ENCODE data around the gene DNAJC17.

DNAJC17 gene, protein sequence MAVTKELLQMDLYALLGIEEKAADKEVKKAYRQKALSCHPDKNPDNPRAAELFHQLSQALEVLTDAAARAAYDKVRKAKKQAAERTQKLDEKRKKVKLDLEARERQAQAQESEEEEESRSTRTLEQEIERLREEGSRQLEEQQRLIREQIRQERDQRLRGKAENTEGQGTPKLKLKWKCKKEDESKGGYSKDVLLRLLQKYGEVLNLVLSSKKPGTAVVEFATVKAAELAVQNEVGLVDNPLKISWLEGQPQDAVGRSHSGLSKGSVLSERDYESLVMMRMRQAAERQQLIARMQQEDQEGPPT

DNA sequence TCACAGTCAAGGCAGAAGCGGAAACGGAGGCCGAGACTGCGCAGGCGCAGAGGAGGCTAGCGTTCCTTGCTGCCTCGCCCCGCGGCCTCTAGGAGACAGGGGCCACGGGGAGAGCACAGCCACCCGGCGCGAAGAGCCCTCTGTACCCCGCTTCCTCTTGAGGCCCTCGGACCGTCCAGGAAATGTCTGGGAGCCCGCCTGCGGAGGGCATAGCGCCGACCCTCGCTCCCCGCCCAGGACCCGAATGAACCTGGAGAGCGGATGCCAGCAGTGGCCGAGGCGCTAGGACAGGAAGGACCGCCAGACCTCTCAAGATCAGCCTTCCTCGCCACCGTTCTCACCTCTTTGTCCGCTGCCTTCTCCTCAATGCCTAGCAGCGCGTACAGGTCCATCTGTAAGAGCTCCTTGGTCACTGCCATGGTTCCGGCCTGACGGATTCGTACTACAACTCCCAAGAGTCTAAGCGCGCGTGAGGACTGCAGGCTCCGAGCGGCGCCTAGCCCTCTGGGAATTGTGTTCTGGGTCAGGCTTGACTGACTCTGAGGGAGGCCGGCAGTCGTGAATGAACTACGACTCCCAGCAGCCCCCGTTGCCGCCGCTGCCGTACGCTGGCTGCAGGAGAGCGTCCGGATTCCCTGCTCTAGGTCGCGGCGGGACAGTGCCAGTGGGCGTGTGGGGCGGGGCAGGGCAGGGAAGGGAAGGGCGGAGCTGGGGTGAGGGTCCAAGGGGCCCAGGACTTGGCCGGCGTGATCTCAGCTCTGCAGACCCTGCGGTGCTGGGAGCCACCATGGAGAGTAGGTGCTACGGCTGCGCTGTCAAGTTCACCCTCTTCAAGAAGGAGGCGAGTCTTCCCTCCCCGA, at the start of gene DNAJC17, which contains the start of gene ZFYVE19:
Gene DNAJC17, minus strand, starts transcription at position 446 of the 860 bp plus-strand sequence. Its CDS starts 27 bp downstream, at position 419.
Gene ZFYVE19, plus strand, starts transcription at position 62 of the 860 bp plus-strand sequence. Its CDS starts 501 bp downstream, at position 563.
- peak within 1 kb of the TSS; percentile 95 for H3K4me3 ChIP-seq (ENCODE audit: low read depth, low read length)
- DNase-seq (ENCODE audit: low read depth) = peak; percentile 96
- TF ChIP-seq, protein P1, sequence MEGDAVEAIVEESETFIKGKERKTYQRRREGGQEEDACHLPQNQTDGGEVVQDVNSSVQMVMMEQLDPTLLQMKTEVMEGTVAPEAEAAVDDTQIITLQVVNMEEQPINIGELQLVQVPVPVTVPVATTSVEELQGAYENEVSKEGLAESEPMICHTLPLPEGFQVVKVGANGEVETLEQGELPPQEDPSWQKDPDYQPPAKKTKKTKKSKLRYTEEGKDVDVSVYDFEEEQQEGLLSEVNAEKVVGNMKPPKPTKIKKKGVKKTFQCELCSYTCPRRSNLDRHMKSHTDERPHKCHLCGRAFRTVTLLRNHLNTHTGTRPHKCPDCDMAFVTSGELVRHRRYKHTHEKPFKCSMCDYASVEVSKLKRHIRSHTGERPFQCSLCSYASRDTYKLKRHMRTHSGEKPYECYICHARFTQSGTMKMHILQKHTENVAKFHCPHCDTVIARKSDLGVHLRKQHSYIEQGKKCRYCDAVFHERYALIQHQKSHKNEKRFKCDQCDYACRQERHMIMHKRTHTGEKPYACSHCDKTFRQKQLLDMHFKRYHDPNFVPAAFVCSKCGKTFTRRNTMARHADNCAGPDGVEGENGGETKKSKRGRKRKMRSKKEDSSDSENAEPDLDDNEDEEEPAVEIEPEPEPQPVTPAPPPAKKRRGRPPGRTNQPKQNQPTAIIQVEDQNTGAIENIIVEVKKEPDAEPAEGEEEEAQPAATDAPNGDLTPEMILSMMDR (IDR thresholded peaks at IDR 0.05; ENCODE audit: low read depth, low read length, missing control alignments) = peak; percentile 24

DNA sequence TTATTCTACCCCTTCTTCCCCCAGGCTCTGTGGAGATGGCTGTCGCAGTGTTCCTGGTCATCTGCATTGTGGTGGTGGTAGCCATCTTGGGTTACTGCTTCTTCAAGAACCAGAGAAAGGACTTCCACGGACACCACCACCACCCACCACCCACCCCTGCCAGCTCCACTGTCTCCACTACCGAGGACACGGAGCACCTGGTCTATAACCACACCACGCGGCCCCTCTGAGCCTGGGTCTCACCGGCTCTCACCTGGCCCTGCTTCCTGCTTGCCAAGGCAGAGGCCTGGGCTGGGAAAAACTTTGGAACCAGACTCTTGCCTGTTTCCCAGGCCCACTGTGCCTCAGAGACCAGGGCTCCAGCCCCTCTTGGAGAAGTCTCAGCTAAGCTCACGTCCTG, 49.5 kb upstream of the DNAJC17 start:
- DNase-seq (ENCODE audit: low read depth) = no peak
- TF ChIP-seq, protein P1 (IDR thresholded peaks at IDR 0.05; ENCODE audit: low read depth, low read length, missing control alignments) = no peak
- H3K4me3 ChIP-seq (ENCODE audit: low read depth, low read length) = no peak overlapping the region

DNA sequence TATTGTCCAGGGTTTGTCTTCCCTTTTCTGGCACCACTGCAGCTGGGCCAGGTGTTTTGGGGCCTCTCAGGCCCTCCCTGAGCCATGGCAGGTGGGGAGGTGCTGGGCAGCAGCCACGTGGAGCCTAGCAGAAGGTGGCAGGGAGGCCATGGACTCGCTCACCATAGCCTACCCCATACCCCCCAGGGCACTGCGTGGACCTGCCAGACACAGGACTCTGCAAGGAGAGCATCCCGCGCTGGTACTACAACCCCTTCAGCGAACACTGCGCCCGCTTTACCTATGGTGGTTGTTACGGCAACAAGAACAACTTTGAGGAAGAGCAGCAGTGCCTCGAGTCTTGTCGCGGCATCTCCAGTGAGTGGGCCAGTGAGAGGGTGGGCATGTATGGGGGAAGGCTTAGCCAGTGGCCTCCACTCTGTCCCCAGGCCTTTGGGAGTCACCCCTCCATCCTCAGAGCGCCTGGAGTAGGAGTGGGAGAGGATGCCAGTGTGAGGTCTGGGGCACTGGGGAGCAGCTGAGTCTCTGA, 48.5 kb upstream of the DNAJC17 start:
- DNase-seq (ENCODE audit: low read depth) = no peak
- no peak overlapping the region for H3K4me3 ChIP-seq (ENCODE audit: low read depth, low read length)
- TF ChIP-seq, protein P1 (IDR thresholded peaks at IDR 0.05; ENCODE audit: low read depth, low read length, missing control alignments) = no peak

DNA sequence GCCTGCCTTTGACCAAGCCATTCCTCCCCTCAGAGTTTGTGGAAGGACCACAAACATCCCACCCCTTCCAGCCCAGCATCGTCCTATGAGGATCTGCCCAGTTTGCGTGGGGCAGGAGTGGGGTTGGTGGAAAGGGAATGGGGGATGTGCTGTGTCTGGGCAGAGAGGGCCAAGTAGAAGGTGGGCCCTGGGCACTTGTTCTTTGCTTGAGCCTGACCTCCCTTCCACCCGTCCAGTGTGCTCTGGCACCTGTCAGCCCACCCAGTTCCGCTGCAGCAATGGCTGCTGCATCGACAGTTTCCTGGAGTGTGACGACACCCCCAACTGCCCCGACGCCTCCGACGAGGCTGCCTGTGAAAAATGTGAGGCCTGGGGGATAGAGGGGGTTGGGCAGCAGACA, 46.9 kb upstream of the DNAJC17 start:
- no peak for DNase-seq (ENCODE audit: low read depth)
- H3K4me3 ChIP-seq (ENCODE audit: low read depth, low read length) = no peak overlapping the region
- TF ChIP-seq, protein P1 (IDR thresholded peaks at IDR 0.05; ENCODE audit: low read depth, low read length, missing control alignments) = no peak

DNA sequence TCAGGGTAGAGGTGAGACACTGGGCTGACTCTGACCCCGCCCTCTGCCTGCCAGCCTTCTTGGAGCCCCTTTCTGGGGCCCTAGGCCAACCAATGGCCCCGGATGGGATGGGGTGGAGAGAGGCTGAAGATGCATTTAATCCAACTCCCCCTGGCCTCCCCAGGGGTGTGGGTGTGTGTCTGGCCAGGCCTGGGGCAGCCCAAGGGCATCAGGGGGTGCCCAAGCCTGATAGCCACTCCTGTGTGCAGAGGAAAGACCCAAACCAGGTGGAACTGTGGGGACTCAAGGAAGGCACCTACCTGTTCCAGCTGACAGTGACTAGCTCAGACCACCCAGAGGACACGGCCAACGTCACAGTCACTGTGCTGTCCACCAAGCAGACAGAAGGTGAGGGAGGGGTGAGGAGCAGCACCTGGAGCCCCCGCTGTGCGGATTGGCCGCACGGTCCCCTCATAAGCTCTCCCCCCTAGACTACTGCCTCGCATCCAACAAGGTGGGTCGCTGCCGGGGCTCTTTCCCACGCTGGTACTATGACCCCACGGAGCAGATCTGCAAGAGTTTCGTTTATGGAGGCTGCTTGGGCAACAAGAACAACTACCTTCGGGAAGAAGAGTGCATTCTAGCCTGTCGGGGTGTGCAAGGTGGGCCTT, 46.1 kb upstream of the DNAJC17 start:
- DNase-seq (ENCODE audit: low read depth) = no peak
- no peak overlapping the region for H3K4me3 ChIP-seq (ENCODE audit: low read depth, low read length)
- TF ChIP-seq, protein P1 (IDR thresholded peaks at IDR 0.05; ENCODE audit: low read depth, low read length, missing control alignments) = no peak

DNA sequence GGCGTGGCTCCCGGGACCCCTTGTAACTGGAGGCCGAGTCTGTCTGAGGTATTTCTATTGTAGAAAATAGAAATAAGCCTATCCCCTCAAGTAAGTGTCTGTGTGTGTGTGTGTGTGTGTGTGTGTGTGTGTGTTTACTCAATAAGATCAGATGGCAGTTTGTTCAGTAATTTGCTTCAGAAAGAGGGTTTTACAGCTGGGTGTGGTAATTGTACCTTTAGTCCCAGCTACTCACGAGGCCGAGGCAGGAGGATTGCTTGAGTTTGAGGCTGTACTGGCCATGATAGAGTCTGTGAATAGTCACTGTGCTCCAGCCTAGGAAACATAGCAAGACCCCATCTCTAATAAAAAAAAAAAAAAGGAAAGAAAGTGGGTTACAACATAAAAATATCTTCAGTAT, 45.3 kb upstream of the DNAJC17 start:
- TF ChIP-seq, protein P1 (IDR thresholded peaks at IDR 0.05; ENCODE audit: low read depth, low read length, missing control alignments) = no peak
- H3K4me3 ChIP-seq (ENCODE audit: low read depth, low read length) = no peak overlapping the region
- DNase-seq (ENCODE audit: low read depth) = no peak

Measured in GM12864 (cell line).